Measurements from ENCODE around the gene GPC6.

Gene GPC6

DNA sequence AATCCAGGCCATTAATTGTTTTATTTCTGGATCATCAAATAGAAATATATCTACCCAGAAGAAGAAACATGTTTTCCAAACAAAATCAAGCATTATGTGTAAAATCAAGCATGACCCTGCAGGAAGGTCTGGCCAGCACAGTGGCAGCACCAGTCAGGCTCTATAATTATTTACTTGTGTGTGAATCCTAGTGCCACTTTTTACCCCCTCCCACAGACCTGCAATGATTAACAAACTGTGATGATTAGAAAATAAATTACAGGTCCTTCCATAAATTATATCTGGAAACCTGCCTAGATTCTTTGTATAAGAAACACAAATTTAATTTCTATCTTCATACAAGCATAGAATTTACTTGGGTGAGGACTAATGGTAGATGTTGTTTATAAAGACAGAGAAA lies 186.1 kb downstream of the GPC6 start:
- H3K36me3 ChIP-seq (replicated peaks): no peaks in the 10 kb centered on the region
- H3K4me3 ChIP-seq (ENCODE audit: low read depth, low read length): no peak overlapping the region
- no peak overlapping the region for H3K27ac ChIP-seq
- TF ChIP-seq, protein P1, sequence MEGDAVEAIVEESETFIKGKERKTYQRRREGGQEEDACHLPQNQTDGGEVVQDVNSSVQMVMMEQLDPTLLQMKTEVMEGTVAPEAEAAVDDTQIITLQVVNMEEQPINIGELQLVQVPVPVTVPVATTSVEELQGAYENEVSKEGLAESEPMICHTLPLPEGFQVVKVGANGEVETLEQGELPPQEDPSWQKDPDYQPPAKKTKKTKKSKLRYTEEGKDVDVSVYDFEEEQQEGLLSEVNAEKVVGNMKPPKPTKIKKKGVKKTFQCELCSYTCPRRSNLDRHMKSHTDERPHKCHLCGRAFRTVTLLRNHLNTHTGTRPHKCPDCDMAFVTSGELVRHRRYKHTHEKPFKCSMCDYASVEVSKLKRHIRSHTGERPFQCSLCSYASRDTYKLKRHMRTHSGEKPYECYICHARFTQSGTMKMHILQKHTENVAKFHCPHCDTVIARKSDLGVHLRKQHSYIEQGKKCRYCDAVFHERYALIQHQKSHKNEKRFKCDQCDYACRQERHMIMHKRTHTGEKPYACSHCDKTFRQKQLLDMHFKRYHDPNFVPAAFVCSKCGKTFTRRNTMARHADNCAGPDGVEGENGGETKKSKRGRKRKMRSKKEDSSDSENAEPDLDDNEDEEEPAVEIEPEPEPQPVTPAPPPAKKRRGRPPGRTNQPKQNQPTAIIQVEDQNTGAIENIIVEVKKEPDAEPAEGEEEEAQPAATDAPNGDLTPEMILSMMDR (IDR thresholded peaks at IDR 0.05; ENCODE audit: low read depth, low read length, missing control alignments): no peak
- no peak for DNase-seq
- no peaks in the 10 kb centered on the region for H3K27me3 ChIP-seq (replicated peaks)
- in situ Hi-C loops (cut with HindIII; ENCODE audit: low pct_ligation_motif_present, low sequenced_read_pairs): no loop called here

DNA sequence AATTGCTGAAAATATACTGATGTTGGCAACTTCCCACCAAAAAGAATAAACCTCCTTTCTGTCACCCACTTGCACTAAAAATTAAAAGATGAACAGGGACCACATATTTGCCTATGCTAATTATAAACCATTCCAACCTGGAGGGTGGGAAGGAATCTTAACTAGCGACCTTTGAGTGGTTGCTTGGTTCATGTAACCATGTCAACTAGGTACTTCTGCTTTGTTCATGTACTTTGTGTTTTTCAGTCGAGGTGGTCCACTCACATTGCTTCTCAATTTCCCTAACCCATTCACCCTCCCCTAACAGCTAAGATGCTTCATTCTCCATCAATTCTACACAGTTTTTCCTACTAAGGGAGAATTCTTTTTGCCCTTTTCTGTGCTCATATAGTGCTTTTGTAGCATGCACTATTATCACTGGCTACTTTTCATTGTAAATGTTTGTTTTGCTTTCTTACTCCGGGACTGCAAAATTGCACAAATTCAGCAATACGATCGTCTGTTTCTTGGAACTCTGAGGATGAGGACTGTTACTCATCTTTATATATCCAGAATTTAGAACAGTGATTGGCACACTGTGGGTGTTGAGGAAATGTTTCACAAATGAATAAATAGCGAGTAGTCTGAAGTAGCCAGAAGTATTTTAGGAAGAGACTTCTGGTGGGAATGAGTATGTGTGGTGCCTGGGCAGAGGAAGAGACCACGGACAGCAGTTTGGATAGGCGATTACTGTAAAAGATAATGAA lies 187.5 kb downstream of the GPC6 start:
- in situ Hi-C loops (cut with HindIII; ENCODE audit: low pct_ligation_motif_present, low sequenced_read_pairs): no loop called here
- H3K36me3 ChIP-seq (replicated peaks): no peaks in the 10 kb centered on the region
- peak; percentile 8 for DNase-seq
- TF ChIP-seq, protein P1 (IDR thresholded peaks at IDR 0.05; ENCODE audit: low read depth, low read length, missing control alignments): no peak
- no peak overlapping the region for H3K27ac ChIP-seq
- H3K4me3 ChIP-seq (ENCODE audit: low read depth, low read length): no peak overlapping the region
- H3K27me3 ChIP-seq (replicated peaks): no peaks in the 10 kb centered on the region

DNA sequence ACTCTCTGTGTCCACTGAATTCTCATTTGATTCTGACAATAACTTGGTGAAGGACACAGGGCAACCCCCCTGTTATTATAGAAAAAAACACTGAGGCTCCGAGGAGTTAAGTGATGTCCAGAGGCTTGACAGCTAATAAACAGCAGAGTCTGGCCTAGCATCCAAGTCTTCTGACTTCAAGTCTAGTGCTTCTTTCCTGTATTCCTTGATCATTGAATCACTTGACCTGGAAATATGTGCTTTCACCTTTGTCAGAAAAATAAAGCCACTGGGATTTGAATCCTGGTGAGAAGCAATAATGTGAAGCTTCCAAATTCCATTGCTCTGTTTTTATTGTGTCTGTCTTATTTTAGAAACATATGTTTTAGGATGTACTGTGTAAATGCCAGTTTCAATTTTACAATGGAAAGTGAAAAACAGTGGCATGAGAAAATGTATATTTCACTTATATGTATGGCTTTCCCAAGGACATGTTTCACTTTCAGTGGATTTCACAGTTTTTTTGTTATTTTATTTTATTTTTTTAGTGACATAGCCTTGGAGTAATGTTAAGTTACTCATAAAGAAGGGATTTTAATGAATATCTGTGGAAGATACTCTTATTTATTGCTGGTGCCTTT lies 190.2 kb downstream of the GPC6 start:
- H3K36me3 ChIP-seq (replicated peaks): no peaks in the 10 kb centered on the region
- TF ChIP-seq, protein P1 (IDR thresholded peaks at IDR 0.05; ENCODE audit: low read depth, low read length, missing control alignments): no peak
- H3K4me3 ChIP-seq (ENCODE audit: low read depth, low read length): no peak overlapping the region
- in situ Hi-C loops (cut with HindIII; ENCODE audit: low pct_ligation_motif_present, low sequenced_read_pairs): no loop called here
- no peaks in the 10 kb centered on the region for H3K27me3 ChIP-seq (replicated peaks)
- DNase-seq: no peak
- H3K27ac ChIP-seq: peak overlapping the region; percentile 16

DNA sequence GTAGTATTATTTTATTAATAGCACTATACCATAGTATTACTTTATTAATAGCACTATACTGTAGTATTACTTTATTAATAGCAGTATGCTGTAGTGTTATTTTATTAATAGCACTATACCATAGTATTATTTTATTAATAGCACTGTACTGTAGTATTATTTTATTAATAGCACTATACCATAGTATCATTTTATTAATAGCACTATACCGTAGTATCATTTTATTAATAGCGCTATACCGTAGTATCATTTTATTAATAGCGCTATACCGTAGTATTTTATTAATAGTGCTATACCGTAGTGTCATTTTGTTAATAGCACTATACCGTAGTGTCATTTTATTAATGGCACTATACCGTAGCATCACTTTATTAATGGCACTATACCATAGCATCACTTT lies 191.8 kb downstream of the GPC6 start:
- in situ Hi-C loops (cut with HindIII; ENCODE audit: low pct_ligation_motif_present, low sequenced_read_pairs): no loop called here
- TF ChIP-seq, protein P1 (IDR thresholded peaks at IDR 0.05; ENCODE audit: low read depth, low read length, missing control alignments): no peak
- Histone ChIP-seq H3K4me3 (ENCODE audit: low read depth, low read length) (no peak overlapping the region), H3K27ac (no peak overlapping the region), H3K36me3 (replicated peaks) (no peaks in the 10 kb centered on the region), H3K27me3 (replicated peaks) (no peaks in the 10 kb centered on the region)
- DNase-seq: no peak

DNA sequence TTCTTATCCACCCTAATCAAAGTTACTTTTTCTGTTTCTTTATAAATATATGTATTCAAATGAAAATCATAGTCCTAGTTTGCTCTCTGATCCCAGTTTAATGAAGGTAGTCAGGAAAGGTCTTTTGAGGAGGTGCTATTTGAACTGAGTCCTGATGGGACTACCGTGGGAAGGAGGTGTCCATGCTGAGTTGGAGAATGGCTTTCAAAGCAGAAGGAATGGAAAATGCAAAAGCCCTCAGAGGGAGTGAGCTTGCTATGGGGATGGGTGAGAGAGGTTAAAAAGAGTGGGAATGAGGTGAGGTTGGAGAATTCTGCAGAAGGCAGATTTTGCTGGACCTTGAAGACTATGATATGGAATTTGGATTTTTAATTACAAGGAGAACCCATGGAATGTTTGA lies 193.6 kb downstream of the GPC6 start:
- TF ChIP-seq, protein P1 (IDR thresholded peaks at IDR 0.05; ENCODE audit: low read depth, low read length, missing control alignments): no peak
- Histone ChIP-seq H3K27ac (no peak overlapping the region), H3K4me3 (ENCODE audit: low read depth, low read length) (no peak overlapping the region), H3K36me3 (replicated peaks) (no peaks in the 10 kb centered on the region), H3K27me3 (replicated peaks) (no peaks in the 10 kb centered on the region)
- no peak for DNase-seq
- in situ Hi-C loops (cut with HindIII; ENCODE audit: low pct_ligation_motif_present, low sequenced_read_pairs): no loop called here

Data from brain microvascular endothelial cell (primary cell).